ENCODE measurements around the gene LRFN5. TPM values are rescaled to one million over a fixed set of nuclear protein-coding genes. Genes with fewer than 3 reads are reported as not detected.

The LRFN5 gene
- polyA plus RNA-seq, 1 experiment = 3.3 TPM

DNA sequence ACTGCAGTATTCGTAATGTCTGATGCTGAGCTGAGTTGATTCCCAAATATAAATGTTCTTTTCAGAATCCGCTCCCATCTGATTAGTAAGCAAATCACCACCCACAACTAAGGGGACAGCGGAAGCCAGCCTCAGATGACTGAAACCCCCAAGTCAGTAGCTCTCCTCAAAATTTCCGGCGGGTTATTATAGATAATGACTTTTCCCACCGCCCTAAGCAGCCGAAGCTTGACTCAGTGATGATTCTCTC lies 469 bp upstream of the LRFN5 start:
- Histone ChIP-seq H3K27me3 (ENCODE audit: control insufficient read depth, insufficient read depth, low read length) (peaks cover 16% of the 10 kb centered on the region), H3K9me3 (ENCODE audit: control insufficient read depth, insufficient read depth, low read length) (no peaks in the 10 kb centered on the region), H3K4me3 (ENCODE audit: low read depth, low read length) (peak overlapping the region; percentile 79), H3K27ac (ENCODE audit: low read depth, low read length) (peak overlapping the region; percentile 42)
- ChIA-PET POLR2A (interaction anchor here (1.0 kb wide), 1 partner anchor 587 kb away, joined by 4 read pairs; no protein-coding TSS in a partner anchor), CTCF (interaction anchor here (1.0 kb wide), 1 partner anchor 225 kb away, joined by 3 read pairs; no protein-coding TSS in a partner anchor)
- no peak for DNase-seq (ENCODE audit: low read depth, low spot score)
- TF ChIP-seq, protein P1, sequence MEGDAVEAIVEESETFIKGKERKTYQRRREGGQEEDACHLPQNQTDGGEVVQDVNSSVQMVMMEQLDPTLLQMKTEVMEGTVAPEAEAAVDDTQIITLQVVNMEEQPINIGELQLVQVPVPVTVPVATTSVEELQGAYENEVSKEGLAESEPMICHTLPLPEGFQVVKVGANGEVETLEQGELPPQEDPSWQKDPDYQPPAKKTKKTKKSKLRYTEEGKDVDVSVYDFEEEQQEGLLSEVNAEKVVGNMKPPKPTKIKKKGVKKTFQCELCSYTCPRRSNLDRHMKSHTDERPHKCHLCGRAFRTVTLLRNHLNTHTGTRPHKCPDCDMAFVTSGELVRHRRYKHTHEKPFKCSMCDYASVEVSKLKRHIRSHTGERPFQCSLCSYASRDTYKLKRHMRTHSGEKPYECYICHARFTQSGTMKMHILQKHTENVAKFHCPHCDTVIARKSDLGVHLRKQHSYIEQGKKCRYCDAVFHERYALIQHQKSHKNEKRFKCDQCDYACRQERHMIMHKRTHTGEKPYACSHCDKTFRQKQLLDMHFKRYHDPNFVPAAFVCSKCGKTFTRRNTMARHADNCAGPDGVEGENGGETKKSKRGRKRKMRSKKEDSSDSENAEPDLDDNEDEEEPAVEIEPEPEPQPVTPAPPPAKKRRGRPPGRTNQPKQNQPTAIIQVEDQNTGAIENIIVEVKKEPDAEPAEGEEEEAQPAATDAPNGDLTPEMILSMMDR (IDR thresholded peaks at IDR 0.05; ENCODE audit: low read depth, low read length) = no peak

DNA sequence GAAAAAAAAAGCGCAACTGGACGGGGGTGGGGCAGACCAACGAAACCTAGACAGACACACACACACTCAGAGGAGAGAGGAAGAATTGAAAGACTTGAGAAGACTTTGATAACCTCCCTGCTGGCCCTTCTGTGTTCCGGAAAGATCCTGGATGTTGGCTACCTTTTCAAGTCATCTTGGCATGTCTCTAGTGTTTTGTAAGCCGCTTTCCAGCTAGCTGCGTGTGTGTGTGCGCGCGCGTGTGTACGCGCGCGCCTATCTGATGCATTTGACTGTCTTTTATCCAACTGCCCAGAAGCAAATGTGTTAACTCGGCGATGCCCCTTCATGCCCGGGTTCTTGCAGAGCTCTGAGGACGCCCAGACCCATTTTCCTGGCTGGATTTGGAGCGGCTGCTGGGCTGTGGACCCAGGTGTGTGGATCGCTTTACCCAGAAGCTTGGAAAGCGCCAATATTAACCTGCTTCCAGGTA lies 664 bp downstream of the LRFN5 start:
- TF ChIP-seq, protein P1 (IDR thresholded peaks at IDR 0.05; ENCODE audit: low read depth, low read length) = no peak

DNA sequence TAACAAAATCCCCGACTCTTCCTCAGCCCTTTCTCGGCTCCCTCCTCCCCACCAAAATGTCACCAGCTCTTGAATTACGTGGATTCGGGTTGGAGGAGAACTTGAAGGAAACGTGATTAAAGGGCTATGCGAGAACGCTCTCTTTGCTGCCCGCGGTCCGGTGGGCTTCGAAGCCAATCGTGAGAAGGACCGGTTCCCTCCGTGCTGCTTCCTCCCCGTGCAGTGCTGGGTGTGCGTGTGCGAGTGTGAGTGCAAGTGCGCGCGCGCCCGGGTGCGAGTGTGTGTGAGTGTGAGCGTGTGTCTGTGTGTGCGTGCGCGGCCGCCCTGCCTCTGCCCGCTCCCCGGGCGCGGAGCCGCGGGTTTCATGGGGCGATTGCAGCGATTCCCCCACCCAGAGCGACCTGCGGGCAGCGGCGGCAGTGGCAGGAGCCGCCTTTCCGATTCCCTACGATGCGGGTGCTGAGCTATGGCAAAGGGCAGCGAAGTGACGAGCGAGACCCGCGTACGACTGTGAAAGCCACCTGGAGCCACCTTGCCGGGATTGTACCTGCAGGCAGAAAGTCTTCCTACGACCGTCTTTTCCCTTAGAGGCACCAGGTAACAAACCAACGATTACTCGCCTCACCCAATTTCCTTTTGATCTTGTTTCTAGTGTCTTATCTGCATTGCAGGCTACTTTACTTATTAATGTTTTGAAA lies 1.4 kb downstream of the LRFN5 start:
- Histone ChIP-seq H3K27ac (ENCODE audit: low read depth, low read length) (no peak overlapping the region), H3K9me3 (ENCODE audit: control insufficient read depth, insufficient read depth, low read length) (no peaks in the 10 kb centered on the region), H3K4me3 (ENCODE audit: low read depth, low read length) (peak overlapping the region; percentile 79), H3K27me3 (ENCODE audit: control insufficient read depth, insufficient read depth, low read length) (peaks cover 16% of the 10 kb centered on the region)
- TF ChIP-seq, protein P1 (IDR thresholded peaks at IDR 0.05; ENCODE audit: low read depth, low read length) = no peak
- POLR2A ChIA-PET = no interaction called here
- DNase-seq (ENCODE audit: low read depth, low spot score) = no peak
- CTCF ChIA-PET = interaction anchor here (8.2 kb wide), 1 partner anchor 7 kb away, joined by 41 read pairs; no protein-coding TSS in a partner anchor

More for the DNA sequence above, 664 bp downstream of the LRFN5 start:
- no peaks in the 10 kb centered on the region for H3K9me3 ChIP-seq (ENCODE audit: control insufficient read depth, insufficient read depth, low read length)
- ChIA-PET CTCF (no interaction called here), POLR2A (interaction anchor here (1.0 to 1.1 kb wide), 2 partner anchors 8 to 586 kb away, joined by 3 to 4 read pairs; no protein-coding TSS in a partner anchor)
- no peak overlapping the region for H3K27ac ChIP-seq (ENCODE audit: low read depth, low read length)
- peaks cover 16% of the 10 kb centered on the region for H3K27me3 ChIP-seq (ENCODE audit: control insufficient read depth, insufficient read depth, low read length)
- no peak for DNase-seq (ENCODE audit: low read depth, low spot score)
- peak overlapping the region; percentile 79 for H3K4me3 ChIP-seq (ENCODE audit: low read depth, low read length)

DNA sequence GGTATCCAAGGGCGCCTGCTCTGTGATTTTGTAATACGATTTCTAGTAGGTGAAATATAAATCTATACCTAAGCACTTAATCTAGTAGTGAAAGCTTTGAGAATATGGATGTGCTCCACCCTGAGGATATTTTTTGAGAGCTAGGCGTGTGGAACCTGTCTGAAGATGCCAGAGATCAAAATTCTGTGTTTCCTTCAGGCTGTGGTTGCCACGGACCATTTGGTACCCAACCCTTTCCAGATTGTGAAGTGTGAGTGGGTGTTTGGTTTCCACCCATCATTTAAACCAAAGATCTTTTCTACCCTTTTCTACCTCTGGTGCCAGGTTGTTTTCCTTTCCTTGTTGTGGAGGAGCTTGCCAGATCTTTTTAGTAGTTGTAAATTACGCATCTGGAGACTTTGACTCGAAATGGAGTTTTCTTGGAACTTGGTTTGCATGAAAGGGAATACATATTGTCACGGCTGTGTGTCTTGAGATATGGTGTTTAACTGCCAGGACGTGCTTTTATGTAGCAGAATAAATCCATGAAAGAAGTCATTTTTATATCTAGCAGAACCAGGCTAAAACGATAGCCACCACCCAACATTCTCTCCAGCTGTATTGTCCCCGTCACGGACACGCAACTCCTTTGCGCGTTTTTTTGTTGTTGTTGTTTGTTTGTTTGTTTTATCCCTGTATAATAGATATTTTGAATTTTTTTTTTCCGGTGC lies 2.2 kb downstream of the LRFN5 start:
- H3K4me3 ChIP-seq (ENCODE audit: low read depth, low read length) = peak overlapping the region; percentile 79
- H3K9me3 ChIP-seq (ENCODE audit: control insufficient read depth, insufficient read depth, low read length) = no peaks in the 10 kb centered on the region
- H3K27me3 ChIP-seq (ENCODE audit: control insufficient read depth, insufficient read depth, low read length) = peaks cover 16% of the 10 kb centered on the region
- TF ChIP-seq, protein P1 (IDR thresholded peaks at IDR 0.05; ENCODE audit: low read depth, low read length) = no peak
- no peak overlapping the region for H3K27ac ChIP-seq (ENCODE audit: low read depth, low read length)
- no peak for DNase-seq (ENCODE audit: low read depth, low spot score)
- ChIA-PET POLR2A (no interaction called here), CTCF (interaction anchor here (0.5 to 8.2 kb wide), 8 partner anchors 7 to 1253 kb away, joined by 3 to 41 read pairs (median 6); no protein-coding TSS in a partner anchor)

DNA sequence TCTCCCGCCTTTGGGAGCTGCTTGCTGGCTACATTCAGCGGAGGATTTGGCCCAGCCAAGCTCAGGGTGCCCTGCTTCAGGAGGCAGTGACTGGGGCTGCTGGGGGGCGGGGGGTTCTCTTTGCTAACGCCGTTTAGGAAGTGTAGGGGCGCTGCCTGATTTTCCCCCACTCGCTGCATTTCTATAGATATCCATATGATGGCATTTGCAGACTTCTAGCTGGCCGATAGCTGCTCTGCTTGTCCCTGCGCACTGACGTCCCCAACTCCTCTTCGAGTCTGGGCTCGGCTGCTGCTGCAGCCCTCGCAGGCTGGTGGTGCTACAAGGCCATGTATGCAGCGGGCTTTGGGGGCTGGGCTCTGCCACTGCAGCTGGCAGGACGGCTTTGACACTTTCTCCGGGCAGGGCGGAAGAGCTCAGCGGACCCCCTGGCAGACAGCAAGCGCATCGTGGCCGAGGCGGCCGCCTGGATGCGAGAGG lies 3.1 kb downstream of the LRFN5 start:
- DNase-seq (ENCODE audit: low read depth, low spot score) = no peak
- TF ChIP-seq, protein P1 (IDR thresholded peaks at IDR 0.05; ENCODE audit: low read depth, low read length) = peak; percentile 45
- POLR2A ChIA-PET = no interaction called here
- peaks cover 16% of the 10 kb centered on the region for H3K27me3 ChIP-seq (ENCODE audit: control insufficient read depth, insufficient read depth, low read length)
- CTCF ChIA-PET = interaction anchor here (0.5 to 8.2 kb wide), 12 partner anchors 8 to 1403 kb away, joined by 3 to 41 read pairs (median 6); no protein-coding TSS in a partner anchor
- no peak overlapping the region for H3K27ac ChIP-seq (ENCODE audit: low read depth, low read length)
- H3K9me3 ChIP-seq (ENCODE audit: control insufficient read depth, insufficient read depth, low read length) = no peaks in the 10 kb centered on the region
- peak overlapping the region; percentile 79 for H3K4me3 ChIP-seq (ENCODE audit: low read depth, low read length)
